OCI-LY1 (cell line): ENCODE measurements around the gene RMI2.

ENCODE experiments used
- CTCF ChIP-seq: fragments of 200-600 bp; sonication (generic), shearing (Covaris generic); IDR thresholded peaks from 2 replicates; pipeline ENCODE4 v1.5.1; 2017; ENCODE audit warnings: mild to moderate bottlenecking, antibody characterized with exemption, low read length, moderate library complexity, mixed read lengths
- EZH2 ChIP-seq: fragments of 200-600 bp; sonication (generic), shearing (Covaris generic); IDR thresholded peaks from 2 replicates; pipeline ENCODE4 v1.8.0; 2017; ENCODE audit warnings: borderline replicate concordance, mixed run types, mild to moderate bottlenecking, antibody characterized with exemption, low read length, moderate library complexity, mixed read lengths

DNA sequence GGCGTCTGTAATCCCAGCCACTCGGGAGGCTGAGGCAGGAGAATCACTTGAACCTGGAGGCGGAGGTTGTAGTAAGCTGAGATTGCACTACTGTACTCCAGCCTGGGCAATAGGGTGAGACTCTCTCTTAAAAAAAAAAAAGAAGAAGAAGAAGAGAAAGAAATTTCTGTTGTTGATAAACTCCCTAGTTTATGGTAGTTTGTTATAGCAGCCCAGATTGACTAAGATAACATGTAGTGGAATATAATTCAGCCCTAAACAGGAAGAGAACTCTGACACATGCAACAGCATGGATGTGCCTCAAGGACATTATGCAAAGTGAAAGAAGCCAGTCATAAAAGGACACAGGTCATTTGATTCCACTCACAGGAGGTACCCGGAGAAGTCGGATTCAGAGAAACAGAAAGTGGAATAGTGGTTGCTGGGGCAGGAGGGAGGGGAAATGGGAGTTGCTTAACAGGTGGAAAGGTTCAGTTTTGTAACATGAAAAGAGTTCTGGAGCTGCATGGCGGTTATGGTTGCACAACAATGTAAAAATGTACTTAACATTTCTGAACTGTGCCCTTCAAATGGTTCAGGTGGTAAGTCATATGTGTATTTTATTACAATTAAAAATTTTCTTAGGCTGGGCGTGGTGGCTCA lies 38.1 kb upstream of the RMI2 start:
- TF ChIP-seq CTCF, result no peak
- TF ChIP-seq EZH2, result no peak
